Activated CD8-positive, alpha-beta T cell treated with anti-CD3 and anti-CD28 coated beads, Interleukin-2, amount 10 ng/mL, durations not matched to agents 7 days and 5 days (primary cell): Measurements from ENCODE around the gene MYRIP. TPM values are rescaled to one million over a fixed set of nuclear protein-coding genes. Genes with fewer than 3 reads are reported as not detected.
"Not testable (repeated sequence)": the region's sequence is repeated elsewhere in the genome, so short reads cannot be mapped to it uniquely, and the experiment has no call there.

Source experiments
- ATAC-seq: fragments of 150-1000 bp; cut with Tn5 transposase; one replicate; pipeline ENCODE4 v1.10.0; 2021; ENCODE audit warnings: moderate library complexity
- CTCF ChIA-PET: fragments of 350-600 bp; sonication (Branson Sonifier 250); formaldehyde crosslinking; loops from one replicate; lab custom pipeline; 2021; ENCODE audit warnings: antibody characterized with exemption; lab: Charles Lee
- POLR2A ChIA-PET: fragments of 350-600 bp; sonication (Branson Sonifier 250); formaldehyde crosslinking; loops from one replicate; lab custom pipeline; 2021; ENCODE audit warnings: antibody characterized with exemption; lab: Charles Lee
- DNase-seq: peaks from one replicate; pipeline ENCODE4 v3.0.0-alpha.2; 2020
- H3K27ac Mint-ChIP-seq: one replicate; pipeline ENCODE4 v1.8.0; 2021; ENCODE audit warnings: mild to moderate bottlenecking, mixed read lengths
- H3K27me3 Mint-ChIP-seq: one replicate; pipeline ENCODE4 v1.8.0; 2021; ENCODE audit warnings: low read depth, mixed read lengths
- H3K36me3 Mint-ChIP-seq: one replicate; pipeline ENCODE4 v1.8.0; 2021; ENCODE audit warnings: low read depth, mixed read lengths
- H3K4me1 Mint-ChIP-seq: one replicate; pipeline ENCODE4 v1.8.0; 2021; ENCODE audit warnings: low read depth, mixed read lengths
- H3K4me3 Mint-ChIP-seq: one replicate; pipeline ENCODE4 v1.8.0; 2021; ENCODE audit warnings: mild to moderate bottlenecking, mixed read lengths
- H3K9me3 Mint-ChIP-seq: one replicate; pipeline ENCODE4 v1.8.0; 2022; ENCODE audit warnings: mixed read lengths; ENCODE audit not compliant: insufficient read depth
- total RNA-seq, 2 experiments: library from RNA; stranded (reverse); gene quantifications; one replicate each; pipeline ENCODE4 v1.2.3, GENCODE V29; 2021

Gene MYRIP
- total RNA-seq, 2 experiments from 2014 or later, result not detected

DNA sequence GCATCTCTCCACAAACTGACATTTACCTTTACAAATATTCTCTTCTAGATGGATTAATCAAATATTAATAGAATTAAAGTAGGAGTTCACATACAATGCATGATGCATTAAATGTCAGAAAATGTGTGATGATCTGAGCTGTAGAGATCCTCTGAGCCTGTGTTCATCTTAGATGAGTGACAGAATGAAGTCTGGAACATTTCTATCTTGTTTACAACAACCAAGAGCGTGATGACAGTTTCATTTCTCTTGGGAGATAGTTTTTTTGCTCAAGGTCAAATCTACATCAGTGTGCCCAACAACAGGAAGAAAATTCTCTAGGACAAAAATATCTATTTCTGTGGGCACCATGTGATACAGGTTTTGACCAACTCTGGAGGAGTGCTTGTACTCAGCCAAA, 211.9 kb downstream of the MYRIP start:
- Mint-ChIP-seq H3K9me3 (no peaks in the 10 kb centered on the region), H3K4me1 (no peaks in the 10 kb centered on the region), H3K36me3 (no peaks in the 10 kb centered on the region), H3K27ac (no peak overlapping the region), H3K27me3 (peaks cover 7% of the 10 kb centered on the region), H3K4me3 (no peak overlapping the region)
- DNase-seq (no peak), ATAC-seq (no peak)
- ChIA-PET POLR2A (no interaction called here), CTCF (no interaction called here)

DNA sequence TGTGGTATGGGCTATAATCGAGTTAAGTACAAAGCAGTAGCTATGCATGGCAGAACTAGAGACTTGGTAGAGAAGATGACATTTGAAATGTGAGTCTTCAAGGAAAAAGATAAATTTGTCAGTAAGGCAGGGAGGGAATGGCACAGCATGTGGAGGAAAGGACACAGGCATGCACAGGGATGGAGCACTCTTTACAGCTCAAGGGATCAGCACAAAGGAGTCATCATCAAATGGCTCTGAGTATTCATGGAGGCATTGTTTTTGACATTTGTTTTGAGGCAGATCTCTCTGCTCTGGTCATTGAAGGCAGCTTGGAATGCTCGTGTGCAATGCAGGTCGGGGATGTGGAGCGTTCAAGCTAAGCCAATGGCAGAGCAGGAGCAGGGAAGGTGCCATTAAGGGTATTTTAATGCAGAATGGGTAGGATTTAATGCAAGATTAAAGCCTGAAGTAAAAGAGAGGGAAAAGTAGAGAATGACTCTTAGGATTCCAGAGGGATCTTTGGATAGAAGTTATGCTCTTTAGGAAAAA, 213.0 kb downstream of the MYRIP start:
- peaks cover 2% of the 10 kb centered on the region for H3K9me3 Mint-ChIP-seq
- no peaks in the 10 kb centered on the region for H3K4me1 Mint-ChIP-seq
- DNase-seq (no peak), ATAC-seq (no peak)
- POLR2A ChIA-PET, result no interaction called here
- no peak overlapping the region for H3K27ac Mint-ChIP-seq
- CTCF ChIA-PET, result no interaction called here
- H3K4me3 Mint-ChIP-seq, result no peak overlapping the region
- peaks cover 7% of the 10 kb centered on the region for H3K27me3 Mint-ChIP-seq
- no peaks in the 10 kb centered on the region for H3K36me3 Mint-ChIP-seq

GRCh38 chr3:40024526-40024925, 215.1 kb downstream of the MYRIP start:
- Mint-ChIP-seq H3K27ac (no peak overlapping the region), H3K27me3 (no peaks in the 10 kb centered on the region), H3K9me3 (peaks cover 3% of the 10 kb centered on the region), H3K36me3 (no peaks in the 10 kb centered on the region), H3K4me3 (no peak overlapping the region), H3K4me1 (no peaks in the 10 kb centered on the region)
- no peak for ATAC-seq
- ChIA-PET POLR2A (no interaction called here), CTCF (no interaction called here)
- no peak for DNase-seq

GRCh38 chr3:40025892-40026291, 216.5 kb downstream of the MYRIP start:
- not testable (repeated sequence) for H3K4me3 Mint-ChIP-seq, DNase-seq

DNA sequence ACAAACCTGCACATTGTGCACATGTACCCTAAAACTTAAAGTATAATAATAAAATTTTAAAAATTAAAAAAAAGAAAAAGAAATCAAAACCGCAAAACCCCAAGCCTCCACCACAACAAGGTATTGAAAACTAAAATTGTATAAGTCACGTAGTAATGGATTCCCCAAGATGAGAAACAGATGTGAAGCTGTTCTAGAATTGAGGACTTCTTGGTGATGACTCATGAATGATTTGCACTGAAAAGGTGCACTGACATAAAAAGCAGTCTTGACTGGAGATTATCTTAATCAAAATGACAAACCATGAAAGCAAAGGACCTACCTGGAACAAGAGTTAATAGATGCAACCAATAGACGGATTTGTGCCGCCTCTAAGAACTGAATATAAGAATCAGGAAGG, 225.8 kb downstream of the MYRIP start:
- ATAC-seq (no peak), DNase-seq (no peak)
- Mint-ChIP-seq H3K27ac (no peak overlapping the region), H3K4me1 (no peaks in the 10 kb centered on the region), H3K4me3 (no peak overlapping the region), H3K27me3 (peaks cover 5% of the 10 kb centered on the region), H3K36me3 (no peaks in the 10 kb centered on the region), H3K9me3 (no peaks in the 10 kb centered on the region)
- POLR2A ChIA-PET, result no interaction called here
- CTCF ChIA-PET, result no interaction called here

More at GRCh38 chr3:40025892-40026291, 216.5 kb downstream of the MYRIP start:
- H3K4me1 Mint-ChIP-seq, ATAC-seq, H3K9me3 Mint-ChIP-seq, CTCF ChIA-PET, H3K27me3 Mint-ChIP-seq, H3K36me3 Mint-ChIP-seq, POLR2A ChIA-PET, H3K27ac Mint-ChIP-seq: not testable (repeated sequence)

DNA sequence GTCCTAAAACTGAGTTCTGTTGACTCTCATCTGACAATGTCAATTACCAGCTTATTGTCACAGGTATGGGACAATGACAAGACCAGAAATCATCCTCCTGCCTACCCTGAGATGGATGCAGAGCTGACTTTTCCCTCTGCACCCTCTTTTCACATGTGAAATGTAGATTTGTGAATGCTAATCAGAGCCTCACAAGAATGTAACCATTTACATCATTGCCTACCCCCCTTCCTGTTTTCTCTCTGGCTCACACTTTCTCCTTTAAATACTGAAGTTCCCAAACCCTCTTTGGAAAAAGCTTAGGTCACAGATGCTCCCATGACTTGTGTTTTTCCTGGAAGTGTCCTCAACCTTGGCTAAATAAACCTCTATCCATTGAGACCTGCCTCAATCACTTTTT, 228.2 kb downstream of the MYRIP start:
- no peaks in the 10 kb centered on the region for H3K9me3 Mint-ChIP-seq
- ATAC-seq, result no peak
- ChIA-PET POLR2A (no interaction called here), CTCF (no interaction called here)
- no peak overlapping the region for H3K27ac Mint-ChIP-seq
- H3K4me1 Mint-ChIP-seq, result no peaks in the 10 kb centered on the region
- H3K36me3 Mint-ChIP-seq, result no peaks in the 10 kb centered on the region
- no peak overlapping the region for H3K4me3 Mint-ChIP-seq
- DNase-seq, result no peak
- peaks cover 5% of the 10 kb centered on the region for H3K27me3 Mint-ChIP-seq

GRCh38 chr3:40042752-40043443, 233.5 kb downstream of the MYRIP start:
- ChIA-PET POLR2A (no interaction called here), CTCF (no interaction called here)
- no peaks in the 10 kb centered on the region for H3K27me3 Mint-ChIP-seq
- no peaks in the 10 kb centered on the region for H3K4me1 Mint-ChIP-seq
- H3K4me3 Mint-ChIP-seq, result no peak overlapping the region
- DNase-seq (no peak), ATAC-seq (no peak)
- H3K27ac Mint-ChIP-seq, result no peak overlapping the region
- H3K36me3 Mint-ChIP-seq, result no peaks in the 10 kb centered on the region
- no peaks in the 10 kb centered on the region for H3K9me3 Mint-ChIP-seq

GRCh38 chr3:40043444-40043755, 234.0 kb downstream of the MYRIP start:
- ChIA-PET CTCF (no interaction called here), POLR2A (no interaction called here)
- Mint-ChIP-seq H3K4me1 (no peaks in the 10 kb centered on the region), H3K4me3 (no peak overlapping the region), H3K36me3 (no peaks in the 10 kb centered on the region), H3K27me3 (no peaks in the 10 kb centered on the region), H3K27ac (no peak overlapping the region), H3K9me3 (no peaks in the 10 kb centered on the region)
- ATAC-seq (no peak), DNase-seq (no peak)

GRCh38 chr3:40044487-40044886, 235.1 kb downstream of the MYRIP start:
- no peaks in the 10 kb centered on the region for H3K27me3 Mint-ChIP-seq
- no peak for DNase-seq
- H3K4me1 Mint-ChIP-seq, result no peaks in the 10 kb centered on the region
- POLR2A ChIA-PET, result no interaction called here
- no peaks in the 10 kb centered on the region for H3K9me3 Mint-ChIP-seq
- H3K36me3 Mint-ChIP-seq, result no peaks in the 10 kb centered on the region
- CTCF ChIA-PET, result no interaction called here
- no peak for ATAC-seq
- no peak overlapping the region for H3K4me3 Mint-ChIP-seq
- no peak overlapping the region for H3K27ac Mint-ChIP-seq

GRCh38 chr3:40045051-40045450, 235.6 kb downstream of the MYRIP start:
- POLR2A ChIA-PET, result no interaction called here
- Mint-ChIP-seq H3K9me3 (no peaks in the 10 kb centered on the region), H3K27ac (no peak overlapping the region), H3K4me1 (no peaks in the 10 kb centered on the region), H3K4me3 (no peak overlapping the region), H3K36me3 (no peaks in the 10 kb centered on the region), H3K27me3 (no peaks in the 10 kb centered on the region)
- CTCF ChIA-PET, result no interaction called here
- ATAC-seq (no peak), DNase-seq (no peak)

DNA sequence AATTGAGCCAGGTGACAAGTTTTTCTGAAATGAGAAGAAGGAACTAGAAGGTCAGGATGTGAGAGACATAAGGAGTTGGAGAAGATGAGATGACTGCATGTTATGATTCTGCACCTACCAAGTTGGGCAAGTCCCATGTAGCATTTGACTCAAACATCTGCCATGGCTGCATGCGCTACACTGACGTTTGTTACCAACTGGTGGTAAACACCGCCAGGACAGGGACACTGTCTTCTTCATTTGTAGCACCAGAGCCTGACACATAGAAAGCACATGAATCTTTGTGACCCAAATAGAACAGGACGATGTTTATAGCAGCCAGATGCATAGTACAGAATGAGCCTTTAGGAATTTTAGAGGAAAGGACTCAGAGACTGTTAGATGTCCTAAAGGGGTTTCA, 236.7 kb downstream of the MYRIP start:
- no peak overlapping the region for H3K27ac Mint-ChIP-seq
- ChIA-PET POLR2A (no interaction called here), CTCF (no interaction called here)
- DNase-seq (no peak), ATAC-seq (no peak)
- no peaks in the 10 kb centered on the region for H3K4me1 Mint-ChIP-seq
- H3K4me3 Mint-ChIP-seq, result no peak overlapping the region
- no peaks in the 10 kb centered on the region for H3K9me3 Mint-ChIP-seq
- H3K36me3 Mint-ChIP-seq, result no peaks in the 10 kb centered on the region
- H3K27me3 Mint-ChIP-seq, result no peaks in the 10 kb centered on the region

GRCh38 chr3:40047406-40047805, 238.0 kb downstream of the MYRIP start:
- Mint-ChIP-seq H3K27me3 (no peaks in the 10 kb centered on the region), H3K27ac (no peak overlapping the region), H3K36me3 (no peaks in the 10 kb centered on the region), H3K9me3 (no peaks in the 10 kb centered on the region), H3K4me3 (no peak overlapping the region), H3K4me1 (no peaks in the 10 kb centered on the region)
- POLR2A ChIA-PET, result no interaction called here
- no peak for ATAC-seq
- CTCF ChIA-PET, result no interaction called here
- no peak for DNase-seq

GRCh38 chr3:40053663-40054062, 244.3 kb downstream of the MYRIP start:
- H3K4me1 Mint-ChIP-seq, result no peaks in the 10 kb centered on the region
- no peaks in the 10 kb centered on the region for H3K36me3 Mint-ChIP-seq
- H3K27me3 Mint-ChIP-seq, result peaks cover 2% of the 10 kb centered on the region
- H3K27ac Mint-ChIP-seq, result no peak overlapping the region
- DNase-seq, result no peak
- ATAC-seq, result no peak
- ChIA-PET POLR2A (no interaction called here), CTCF (no interaction called here)
- H3K4me3 Mint-ChIP-seq, result no peak overlapping the region
- H3K9me3 Mint-ChIP-seq, result no peaks in the 10 kb centered on the region
